Astrocyte of the spinal cord (primary cell): ENCODE results near the gene ADAMTSL3.

Source experiments
- DNase-seq: peaks from one replicate; pipeline ENCODE4 v3.0.0; 2011; ENCODE audit warnings: low read depth, low spot score
- H3K4me3 ChIP-seq: 2 replicates; pipeline ENCODE4 v1.5.1; 2011; ENCODE audit warnings: low read depth, mild to moderate bottlenecking, low read length, moderate library complexity
- CTCF ChIP-seq: IDR thresholded peaks from 2 replicates; pipeline ENCODE4 v1.5.1; 2012; ENCODE audit warnings: low read depth, mild to moderate bottlenecking, low read length, inconsistent platforms
- in situ Hi-C: cut with HindIII; loops from 2 replicates; pipeline ENCODE4 v1.10.0; 2017; ENCODE audit warnings: low sequenced_read_pairs

ADAMTSL3 gene

GRCh38 chr15:83717010-83717409 lies 63.1 kb downstream of the ADAMTSL3 start:
- no peak for TF ChIP-seq CTCF
- in situ Hi-C loops, result no loop called here
- DNase-seq, result no peak
- H3K4me3 ChIP-seq, result no peak overlapping the region

- DNase-seq, result peak; percentile 2
- no peak for TF ChIP-seq CTCF
- H3K4me3 ChIP-seq, result no peak overlapping the region
- in situ Hi-C loops, result no loop called here
These were observed 66.5 kb downstream of the ADAMTSL3 start for GRCh38 chr15:83720468-83720867.

GRCh38 chr15:83721031-83721430 lies 67.1 kb downstream of the ADAMTSL3 start:
- no peak overlapping the region for H3K4me3 ChIP-seq
- in situ Hi-C loops, result no loop called here
- DNase-seq, result no peak
- no peak for TF ChIP-seq CTCF

- in situ Hi-C loops, result no loop called here
- no peak for DNase-seq
- no peak overlapping the region for H3K4me3 ChIP-seq
- TF ChIP-seq CTCF, result no peak
These were observed 68.1 kb downstream of the ADAMTSL3 start for GRCh38 chr15:83721981-83722380.

- no peak for TF ChIP-seq CTCF
- in situ Hi-C loops, result no loop called here
- no peak for DNase-seq
- H3K4me3 ChIP-seq, result no peak overlapping the region
These were observed 69.3 kb downstream of the ADAMTSL3 start for GRCh38 chr15:83723216-83723615.

- no peak overlapping the region for H3K4me3 ChIP-seq
- no peak for TF ChIP-seq CTCF
- no peak for DNase-seq
- in situ Hi-C loops, result no loop called here
These were observed 78.3 kb downstream of the ADAMTSL3 start for GRCh38 chr15:83732196-83732595.

GRCh38 chr15:83732770-83733169 lies 78.8 kb downstream of the ADAMTSL3 start:
- no peak for TF ChIP-seq CTCF
- no peak for DNase-seq
- in situ Hi-C loops, result no loop called here
- H3K4me3 ChIP-seq, result no peak overlapping the region
